Heart right ventricle (tissue), 16 donors: Measurements from ENCODE around the gene NOP14. TPM values are rescaled to one million over a fixed set of nuclear protein-coding genes. Genes with fewer than 3 reads are reported as not detected.

Experiments used
- ATAC-seq, 8 donors: fragments of 200-7000 bp; cut with Tn5 transposase; one replicate each; pipeline ENCODE4 v1.9.1; 2020; ENCODE audit warnings: mild to moderate bottlenecking in 8 of 8, moderate library complexity in 8 of 8, moderate number of reproducible peaks in 1 of 8
- DNase-seq, 2 donors: peaks; one replicate each; pipeline ENCODE4 v3.0.0-alpha.2; 2020
- H3K27ac ChIP-seq, 10 donors: fragments of 200-600 bp; sonication (generic) in 2 of 10; one replicate each; pipeline versions ENCODE4 v1.5.0 to v1.8.0; 2020 to 2022; ENCODE audit warnings: mild to moderate bottlenecking in 3 of 10
- H3K27me3 ChIP-seq, 7 donors: fragments of 200-600 bp; one replicate each; pipeline ENCODE4 v1.8.0; 2021 to 2022; ENCODE audit warnings: mild to moderate bottlenecking in 2 of 7
- H3K36me3 ChIP-seq, 9 donors: fragments of 200-600 bp; sonication (generic) in 1 of 9; one replicate each; pipeline versions ENCODE4 v1.5.0 to v1.8.0; 2020 to 2022; ENCODE audit warnings: mild to moderate bottlenecking in 2 of 9
- H3K4me1 ChIP-seq, 9 donors: fragments of 200-600 bp; sonication (generic) in 1 of 9; one replicate each; pipeline versions ENCODE4 v1.5.0 to v1.8.0; 2020 to 2022; ENCODE audit warnings: mild to moderate bottlenecking in 4 of 9
- H3K4me3 ChIP-seq, 10 donors: fragments of 200-600 bp; sonication (generic) in 2 of 10; one replicate each; pipeline versions ENCODE4 v1.5.0 to v1.8.0; 2020 to 2022; ENCODE audit warnings: mild to moderate bottlenecking in 7 of 10, moderate library complexity in 2 of 10
- H3K9me3 ChIP-seq, 11 donors: fragments of 200-600 bp in 10 of 11; sonication (generic) in 2 of 11; one replicate each; pipeline versions ENCODE4 v1.5.0 to v1.8.0; 2013 to 2022; ENCODE audit warnings: mild to moderate bottlenecking in 2 of 11, control low read depth in 1 of 11, moderate library complexity in 1 of 11
- WGBS, 2 donors: extraction: QIAGEN DNeasy Blood & Tissue Kit; methylation state at CpG; one replicate each; pipeline ENCODE4 v1.1.7; 2013; ENCODE audit warnings: inconsistent platforms in 1 of 2; 5-methylcytosine and 5-hydroxymethylcytosine counted together
- intact Hi-C, 10 donors: fragments of 100-400 bp; cut with DNase I; formaldehyde crosslinking; loops; one replicate each; pipeline versions ENCODE4 v1.11.1 to v1.14.2; 2022
- polyA plus RNA-seq, 2 donors: library from polyadenylated mRNA; stranded (reverse); fragments of 200-250 nt; gene quantifications; one replicate each; pipeline ENCODE4 v1.2.3, GENCODE V29; 2013
- total RNA-seq, 10 donors: library from RNA; stranded (reverse); fragmentation: NEBNext Ultra II Directional in 3 of 10; extraction: Animal tissue kit (Norgen Biotek cat#: 25700) in 3 of 10; gene quantifications; one replicate each; pipeline versions ENCODE4 v1.2.1 to v1.2.4, GENCODE V29; 2021 to 2023
- TF ChIP-seq, protein P1 (sequence below), 9 donors: fragments of 200-600 bp; sonication (generic) in 2 of 9; IDR thresholded peaks; one replicate each; pipeline versions ENCODE4 v1.5.0 to v1.8.0; 2021 to 2022; ENCODE audit warnings: antibody characterized with exemption in 9 of 9, mild to moderate bottlenecking in 5 of 9, moderate library complexity in 1 of 9
- donor health status: Arrhythmogenic right ventricular cardiomyopathy.
- donor health status: ischemic (EF 13 %, LVEDD 7.1; RV severe dilation, severe dysfunction).
- donor health status: healthy with polysubstance abuse.
- donor health status: DM: no; HTN: yes; CAD: no.
- donor health status: DM: no; HTN: no; CAD: no.
- donor health status: ischemic (EF 25% LVEDD 6.9; RV normal size, moderate dysfunction).
- donor health status: ischemic (EF 25% LVEDD 5.7; RV mildly dilated, moderate dysfunction).
- donor health status: healthy.
- donor health status: DM: yes; HTN: yes; CAD: no.
- donor health status: Ischemic cardiomyopathy.
- donor health status: ischemic (EF 35%, LVEDD 5.7; RV mildly dilated, moderate dysfunction).
- donor health status: nonischemic (EF 11% LVEDD 7.7; RV severe dilation, severe dysfunction).
- donor health status: DM: yes; HTN: yes; CAD: no.
- donor health status: PGD.
- donor health status: ischemic (EF 29% LVEDD 5.4; RV normal size, mild dysfunction).
- donor health status: nonischemic (EF 23%, LVEDD 6.1; RV moderate dilation, normal function).

The NOP14 gene
- total and polyA plus RNA-seq, 12 donors, result 12.4 to 24.0 (median 17.3) TPM

- Histone ChIP-seq H3K27me3 (no peaks in the 10 kb centered on the region), H3K4me1 (peaks cover 3 to 33% (median 18%) of the 10 kb centered on the region in 9 donors), H3K36me3 (peaks cover 0 to 97% (median 69%) of the 10 kb centered on the region in 9 donors), H3K4me3 (no peak overlapping the region), H3K9me3 (no peaks in the 10 kb centered on the region), H3K27ac (no peak overlapping the region)
- ATAC-seq (no peak), DNase-seq (no peak)
- intact Hi-C loops, result no loop called here
- WGBS, 2 donors, result 93% methylated on average over 18 of the region's 18 CpGs
- TF ChIP-seq, protein P1, sequence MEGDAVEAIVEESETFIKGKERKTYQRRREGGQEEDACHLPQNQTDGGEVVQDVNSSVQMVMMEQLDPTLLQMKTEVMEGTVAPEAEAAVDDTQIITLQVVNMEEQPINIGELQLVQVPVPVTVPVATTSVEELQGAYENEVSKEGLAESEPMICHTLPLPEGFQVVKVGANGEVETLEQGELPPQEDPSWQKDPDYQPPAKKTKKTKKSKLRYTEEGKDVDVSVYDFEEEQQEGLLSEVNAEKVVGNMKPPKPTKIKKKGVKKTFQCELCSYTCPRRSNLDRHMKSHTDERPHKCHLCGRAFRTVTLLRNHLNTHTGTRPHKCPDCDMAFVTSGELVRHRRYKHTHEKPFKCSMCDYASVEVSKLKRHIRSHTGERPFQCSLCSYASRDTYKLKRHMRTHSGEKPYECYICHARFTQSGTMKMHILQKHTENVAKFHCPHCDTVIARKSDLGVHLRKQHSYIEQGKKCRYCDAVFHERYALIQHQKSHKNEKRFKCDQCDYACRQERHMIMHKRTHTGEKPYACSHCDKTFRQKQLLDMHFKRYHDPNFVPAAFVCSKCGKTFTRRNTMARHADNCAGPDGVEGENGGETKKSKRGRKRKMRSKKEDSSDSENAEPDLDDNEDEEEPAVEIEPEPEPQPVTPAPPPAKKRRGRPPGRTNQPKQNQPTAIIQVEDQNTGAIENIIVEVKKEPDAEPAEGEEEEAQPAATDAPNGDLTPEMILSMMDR (IDR thresholded peaks at IDR 0.05), result no peak
Observed at GRCh38 chr4:2927016-2927695, 36.0 kb downstream of the NOP14 start.

DNA sequence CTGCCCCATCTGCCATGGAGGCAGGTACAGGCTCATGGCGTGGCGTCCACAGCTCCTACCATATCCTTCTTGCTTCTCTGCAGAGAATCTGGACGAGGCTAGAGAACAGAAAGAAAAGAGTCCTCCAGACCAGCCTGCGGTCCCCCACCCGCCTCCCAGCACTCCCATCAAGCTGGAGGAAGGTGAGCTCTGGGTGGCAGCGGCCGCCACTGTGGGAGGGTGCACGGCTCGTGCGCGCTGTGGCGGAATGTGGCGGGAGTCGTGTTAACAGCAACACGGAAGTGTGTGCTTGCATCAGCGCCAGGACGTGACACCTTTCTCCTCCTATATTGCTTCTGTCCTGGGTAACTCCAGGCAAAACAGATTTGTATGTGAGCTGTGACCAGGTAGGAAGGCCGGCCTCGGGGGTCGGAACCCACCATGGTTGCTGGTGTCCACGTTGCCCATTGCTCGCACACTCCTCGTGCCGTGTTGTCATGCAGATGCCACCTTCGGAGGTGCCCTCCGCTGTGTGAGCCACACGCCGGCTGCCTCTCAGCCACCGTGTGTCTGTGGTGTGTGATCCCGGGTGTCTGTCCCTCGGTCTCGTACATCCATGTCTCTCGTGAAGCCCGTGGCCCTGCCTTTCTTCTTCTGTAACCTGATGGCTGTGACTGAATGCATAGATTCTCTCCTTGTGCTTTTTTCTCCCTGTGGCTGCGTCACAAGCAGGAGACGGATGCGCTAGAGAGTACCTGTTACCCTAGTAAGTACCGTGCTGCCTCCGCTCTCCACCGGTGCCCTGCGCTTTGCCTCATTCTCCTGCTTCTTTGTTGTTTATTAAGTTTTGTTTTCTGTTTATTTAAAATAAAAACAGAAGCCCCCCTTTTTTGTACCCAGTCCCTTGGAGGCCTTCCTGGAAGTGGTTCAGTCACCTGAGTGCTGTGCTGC, 37.0 kb downstream of the NOP14 start:
- no peaks in the 10 kb centered on the region for H3K27me3 ChIP-seq
- no peak overlapping the region for H3K27ac ChIP-seq
- H3K9me3 ChIP-seq, result no peaks in the 10 kb centered on the region
- H3K4me1 ChIP-seq, result peaks cover 0 to 24% (median 9%) of the 10 kb centered on the region in 9 donors
- H3K36me3 ChIP-seq, result peaks cover 0 to 99% (median 69%) of the 10 kb centered on the region in 9 donors
- no peak for ATAC-seq
- TF ChIP-seq, protein P1 (IDR thresholded peaks at IDR 0.05), result no peak
- no peak for DNase-seq
- 93 to 95% methylated on average over 41 of the region's 41 CpGs for WGBS, 2 donors
- intact Hi-C loops, result no loop called here
- H3K4me3 ChIP-seq, result no peak overlapping the region

- no peak for DNase-seq
- 91 to 96% methylated on average over 5 of the region's 5 CpGs for WGBS, 2 donors
- intact Hi-C loops, result no loop called here
- Histone ChIP-seq H3K9me3 (no peaks in the 10 kb centered on the region), H3K4me3 (no peak overlapping the region), H3K4me1 (peaks cover 0 to 17% (median 3%) of the 10 kb centered on the region in 9 donors), H3K36me3 (peaks cover 0 to 99% (median 63%) of the 10 kb centered on the region in 9 donors), H3K27me3 (no peaks in the 10 kb centered on the region), H3K27ac (no peak overlapping the region)
- no peak for ATAC-seq
- TF ChIP-seq, protein P1 (IDR thresholded peaks at IDR 0.05), result no peak
Observed at GRCh38 chr4:2925496-2925895, 37.7 kb downstream of the NOP14 start.

GRCh38 chr4:2924765-2925301, 38.4 kb downstream of the NOP14 start:
- Histone ChIP-seq H3K9me3 (peaks cover 0 to 4% (median 0%) of the 10 kb centered on the region in 11 donors), H3K27ac (no peak overlapping the region), H3K4me3 (no peak overlapping the region), H3K36me3 (peaks cover 0 to 99% (median 62%) of the 10 kb centered on the region in 9 donors), H3K27me3 (no peaks in the 10 kb centered on the region), H3K4me1 (peaks cover 0 to 14% (median 3%) of the 10 kb centered on the region in 9 donors)
- ATAC-seq (no peak), DNase-seq (no peak)
- 81 to 88% methylated on average over 7 of the region's 7 CpGs for WGBS, 2 donors
- TF ChIP-seq, protein P1 (IDR thresholded peaks at IDR 0.05), result no peak
- intact Hi-C loops, result loop anchor here in 1 of 10 donors (5.0 kb wide), 1 partner anchor 48 kb away; no protein-coding TSS in a partner anchor
